Kidney capillary endothelial cell (primary cell): ENCODE data around the gene VWA8.
"Not testable (repeated sequence)": the region's sequence is repeated elsewhere in the genome, so short reads cannot be mapped to it uniquely, and the experiment has no call there.

Experiments
- DNase-seq: peaks from one replicate; pipeline ENCODE4 v3.0.0-alpha.2; 2018; ENCODE audit warnings: low spot score

VWA8 gene

DNA sequence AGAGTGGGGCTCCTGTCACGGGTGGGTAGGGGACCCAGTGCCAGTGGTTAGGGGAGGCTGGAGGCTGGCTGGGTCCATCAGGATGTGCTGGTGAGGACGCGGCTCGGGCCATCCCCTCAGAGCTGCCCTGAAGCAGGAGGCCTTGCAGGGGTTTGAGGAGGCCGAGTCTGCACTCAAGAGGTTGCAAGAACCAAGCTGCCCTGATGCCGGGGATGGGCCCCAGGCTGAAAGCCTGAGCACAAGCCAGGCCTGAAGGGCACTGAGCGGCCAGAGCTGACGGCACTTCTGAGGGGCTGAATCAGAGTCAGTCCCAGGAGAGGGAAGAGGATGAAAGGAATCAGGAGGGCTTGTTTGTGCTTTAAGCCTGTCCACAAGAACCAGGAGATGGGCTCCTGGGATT, 410.6 kb downstream of the VWA8 start:
- no peak for DNase-seq

DNA sequence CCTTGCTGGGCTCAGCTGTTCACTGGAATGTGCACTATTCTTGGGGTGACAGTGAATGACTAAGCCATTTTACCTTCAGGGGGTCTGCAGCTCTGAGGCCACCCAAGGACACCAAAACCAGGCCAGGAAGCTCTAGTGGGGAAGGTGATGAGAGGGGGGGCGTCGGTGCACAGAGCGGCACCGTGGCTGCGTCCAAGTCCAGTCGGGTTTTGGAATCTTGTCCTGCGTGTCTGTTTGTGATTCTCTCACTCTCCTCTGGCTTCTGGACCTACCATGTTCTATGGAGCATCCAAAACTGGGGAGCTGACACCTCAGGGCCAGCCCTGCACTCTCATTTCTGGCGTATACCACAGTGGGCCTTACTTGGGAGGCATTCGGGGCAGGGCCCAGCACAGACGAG, 411.4 kb downstream of the VWA8 start:
- DNase-seq, result no peak

DNA sequence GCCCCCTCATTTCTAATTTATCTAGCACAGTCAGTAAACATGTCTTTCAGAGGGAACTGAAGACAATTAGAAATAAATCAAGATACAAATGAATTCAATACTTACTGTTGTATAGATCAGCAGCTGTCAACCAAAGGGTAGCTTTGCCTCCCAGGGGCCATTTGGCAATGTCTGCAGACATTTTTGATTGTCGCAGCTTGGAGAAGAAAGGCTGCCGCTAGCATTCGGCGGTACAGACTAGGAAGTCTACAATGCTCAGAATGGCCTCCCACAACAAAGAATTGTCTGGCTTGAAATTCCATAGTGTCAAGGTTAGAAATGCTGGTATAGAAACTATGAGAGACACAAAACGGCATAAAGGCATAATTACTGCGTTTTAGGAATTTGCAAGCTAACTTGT, 412.0 kb downstream of the VWA8 start:
- no peak for DNase-seq

DNA sequence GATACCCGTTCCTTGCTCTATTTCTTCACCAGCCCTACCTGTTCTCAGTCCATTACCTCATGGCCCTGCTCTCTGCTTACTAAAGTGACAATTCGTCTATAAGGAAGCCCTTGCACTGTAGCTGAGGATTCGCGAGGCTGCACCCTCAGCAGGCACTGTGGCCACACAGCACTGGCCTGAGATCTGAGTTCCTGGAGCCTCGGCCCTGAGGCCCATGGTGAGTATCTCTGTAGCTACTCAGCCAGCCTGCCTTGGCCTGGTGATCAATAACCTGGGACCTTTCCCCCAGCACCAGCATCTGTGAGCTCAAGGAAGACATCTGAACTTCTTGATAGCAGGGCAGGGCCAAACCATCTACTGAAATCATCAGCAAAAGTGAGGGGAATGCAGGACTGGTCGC, 412.9 kb downstream of the VWA8 start:
- DNase-seq, result no peak

DNA sequence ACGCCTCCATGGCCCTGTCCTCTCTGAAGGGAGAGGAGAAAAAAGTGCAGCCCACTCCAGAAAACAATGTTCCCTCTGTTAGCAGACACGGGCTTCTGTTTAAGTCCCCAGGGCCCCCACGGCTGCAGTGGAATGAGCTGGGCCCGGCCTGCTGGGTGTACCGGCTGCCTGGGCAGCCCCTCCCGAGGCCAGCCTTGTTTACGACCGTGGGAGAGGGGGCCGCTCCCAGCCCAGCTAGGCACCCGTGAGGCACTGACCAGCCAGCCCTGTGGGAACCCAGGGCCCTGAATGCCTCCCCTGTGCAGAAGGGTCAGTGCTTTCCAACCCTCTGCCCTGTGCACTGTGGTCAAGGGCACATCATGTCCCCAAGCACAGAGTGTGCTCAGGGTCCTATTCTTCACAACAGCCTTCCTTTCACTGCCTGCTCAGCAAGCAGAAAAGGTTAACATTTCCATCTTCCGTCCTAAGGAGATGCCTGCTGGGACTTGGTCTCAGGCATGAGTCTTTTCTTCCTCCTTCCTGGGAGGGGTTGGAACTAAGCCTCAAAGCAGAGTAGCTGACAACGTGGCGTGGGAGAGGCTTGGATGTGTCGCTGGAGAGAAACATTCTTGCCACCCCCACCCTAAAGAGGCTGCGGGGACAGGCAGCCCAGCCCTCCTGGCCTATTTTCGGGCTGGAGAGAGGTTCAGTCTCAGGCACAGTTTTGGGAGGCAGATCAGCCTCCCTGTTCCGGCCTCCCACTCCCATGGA, 413.5 kb downstream of the VWA8 start:
- DNase-seq, result no peak

DNA sequence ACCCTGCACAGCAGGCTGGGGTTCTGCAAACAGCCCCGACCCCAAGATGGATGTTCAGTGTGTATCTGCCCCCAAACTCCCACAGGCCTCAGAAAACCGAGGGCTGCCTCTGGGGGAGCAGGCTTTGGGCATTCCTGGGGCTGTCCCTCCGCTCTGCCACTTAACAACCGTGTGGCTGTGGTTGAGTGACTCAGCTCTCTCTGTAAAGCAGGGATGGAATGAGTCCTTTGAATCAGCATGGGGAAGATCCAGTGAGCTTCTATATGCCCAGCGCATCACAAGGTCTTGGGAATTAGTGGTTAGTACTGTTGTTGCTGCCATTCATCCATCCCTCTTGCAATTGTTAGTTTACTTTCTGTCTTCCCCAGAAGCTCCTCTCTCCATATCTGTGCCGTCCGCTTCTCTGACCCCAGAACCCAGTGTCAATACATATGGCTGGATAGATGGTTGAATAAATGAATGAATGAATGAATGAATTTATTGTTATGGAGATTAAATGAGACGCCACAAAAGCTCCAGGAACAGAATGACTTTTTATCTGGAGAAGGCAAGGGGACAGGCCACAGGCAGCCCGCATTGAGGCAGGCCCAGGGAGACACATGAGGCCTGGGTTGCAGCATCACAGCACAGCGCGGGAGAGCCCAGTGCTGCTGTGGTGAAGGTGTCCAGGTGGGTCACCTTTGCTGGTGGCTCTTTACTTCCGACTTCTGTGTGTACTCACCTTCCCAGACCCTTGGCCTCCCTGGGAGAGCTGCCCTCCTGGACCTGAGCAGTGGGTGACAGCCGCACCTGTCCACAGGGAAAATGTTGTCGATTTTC, 414.3 kb downstream of the VWA8 start:
- DNase-seq, result no peak

DNA sequence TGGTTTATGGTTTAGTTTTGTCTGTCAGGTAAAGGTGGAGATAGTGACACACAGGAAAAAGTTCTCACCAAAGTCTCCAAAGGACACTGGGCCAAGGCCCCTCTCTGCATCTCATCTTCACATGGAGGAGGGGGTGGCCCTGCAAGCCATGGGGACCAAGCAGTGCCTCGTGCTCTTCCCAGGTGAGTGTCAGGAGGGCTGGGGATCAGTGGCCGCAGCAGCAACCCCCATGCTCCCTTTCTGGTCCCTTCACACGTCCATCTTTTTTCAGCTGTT, 415.5 kb downstream of the VWA8 start:
- no peak for DNase-seq

DNA sequence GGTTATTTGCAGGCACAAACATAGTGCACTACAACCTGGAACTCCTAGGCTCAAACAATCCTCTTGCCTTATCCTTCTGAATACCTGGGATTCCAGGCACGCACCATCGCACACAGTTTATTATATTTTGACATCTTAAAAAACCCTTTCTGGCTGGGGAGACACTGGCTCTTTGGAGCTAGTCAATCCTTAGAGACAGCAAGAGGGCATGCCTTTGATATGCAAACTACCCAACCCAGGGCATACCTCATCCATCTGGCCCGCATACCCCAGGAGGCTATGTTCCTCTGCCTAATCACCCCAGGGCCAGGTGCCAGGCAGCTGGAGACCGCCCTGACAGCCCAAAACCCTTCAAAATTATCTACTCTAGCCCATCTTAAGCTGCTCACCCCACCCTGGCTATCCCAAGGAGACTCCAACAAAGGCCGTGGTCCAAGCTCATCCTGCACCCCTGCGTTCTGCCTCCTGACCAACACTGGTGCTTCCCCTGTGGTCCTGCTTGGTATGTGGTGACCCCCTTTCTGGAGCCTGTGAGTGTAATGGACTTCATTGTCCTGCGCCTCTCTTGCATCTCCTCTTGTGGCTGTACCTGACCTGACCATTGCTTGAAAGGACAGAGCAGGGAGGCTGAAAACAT, 417.1 kb downstream of the VWA8 start:
- DNase-seq, result no peak

DNA sequence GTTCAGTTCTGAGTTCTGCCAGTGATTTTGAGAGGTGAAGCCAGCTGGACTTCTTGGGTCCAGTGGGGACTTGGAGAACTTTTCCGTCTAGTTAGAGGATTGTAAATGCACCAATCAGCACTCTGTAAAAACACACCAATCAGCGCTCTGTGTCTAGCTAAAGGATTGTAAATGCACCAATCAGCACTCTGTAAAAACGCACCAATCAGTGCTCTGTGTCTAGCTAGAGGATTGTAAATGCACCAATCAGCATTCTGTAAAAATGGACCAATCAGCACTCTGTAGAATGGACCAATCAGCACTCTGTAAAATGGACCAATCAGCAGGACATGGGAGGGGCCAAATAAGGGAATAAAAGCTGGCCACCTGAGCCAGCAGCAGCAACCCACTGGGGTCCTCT, 418.1 kb downstream of the VWA8 start:
- DNase-seq, result not testable (repeated sequence)

DNA sequence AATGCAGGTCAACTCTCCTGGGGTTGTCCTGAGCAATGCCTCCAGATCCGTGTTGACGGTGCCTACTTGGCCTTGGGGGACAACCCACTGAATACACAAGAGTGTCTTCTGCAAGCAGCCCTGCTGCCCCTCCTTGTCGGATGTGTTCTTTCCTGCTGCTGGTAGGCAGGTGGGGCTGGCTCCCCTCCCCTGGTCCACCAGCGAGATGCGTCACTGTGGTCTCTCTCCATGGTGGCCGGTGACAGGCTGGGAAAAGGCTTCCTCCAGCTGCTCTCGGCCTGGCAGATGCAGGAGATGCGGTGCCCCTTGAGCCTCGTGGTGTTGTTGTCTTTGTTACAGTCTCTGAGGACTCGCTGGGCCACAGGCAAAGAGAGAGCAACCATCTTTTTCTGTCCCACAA, 418.6 kb downstream of the VWA8 start:
- no peak for DNase-seq

DNA sequence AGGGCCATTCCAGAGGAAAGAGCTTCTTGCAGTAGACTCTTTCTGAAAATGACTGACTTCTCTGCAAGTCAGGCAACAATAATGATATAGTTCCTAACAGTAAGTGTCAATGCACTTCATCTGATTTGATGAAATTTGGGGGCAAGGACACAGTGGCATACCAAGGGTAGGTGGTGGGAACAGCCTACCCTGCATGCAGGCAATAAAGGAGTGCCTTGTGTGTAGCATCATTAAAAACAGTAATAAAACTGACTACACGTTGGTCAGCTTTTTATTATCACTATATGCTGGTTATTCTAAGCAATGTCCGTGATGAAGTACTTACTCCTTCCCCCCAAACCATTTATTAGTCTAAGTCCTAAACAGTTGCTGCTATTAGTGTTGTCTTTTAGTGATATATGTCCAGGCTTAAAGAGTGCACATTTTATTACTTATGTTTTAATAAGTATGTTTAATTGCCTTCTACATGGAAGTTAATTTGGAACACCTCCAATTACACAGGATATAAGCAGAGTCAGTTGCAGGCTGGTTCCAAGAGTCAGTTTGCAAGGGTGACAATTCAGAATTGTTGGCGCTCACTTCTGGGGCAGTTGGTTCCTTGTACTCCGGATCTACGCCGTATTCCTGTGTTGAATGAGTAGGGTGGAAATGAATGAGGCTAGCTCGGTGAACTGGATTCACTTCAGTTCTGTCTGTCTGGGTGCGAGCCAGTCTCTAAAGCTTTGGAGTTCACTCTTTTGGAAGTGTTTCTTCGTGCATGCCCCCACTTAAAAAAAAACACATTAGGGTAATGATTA, 419.6 kb downstream of the VWA8 start:
- no peak for DNase-seq

DNA sequence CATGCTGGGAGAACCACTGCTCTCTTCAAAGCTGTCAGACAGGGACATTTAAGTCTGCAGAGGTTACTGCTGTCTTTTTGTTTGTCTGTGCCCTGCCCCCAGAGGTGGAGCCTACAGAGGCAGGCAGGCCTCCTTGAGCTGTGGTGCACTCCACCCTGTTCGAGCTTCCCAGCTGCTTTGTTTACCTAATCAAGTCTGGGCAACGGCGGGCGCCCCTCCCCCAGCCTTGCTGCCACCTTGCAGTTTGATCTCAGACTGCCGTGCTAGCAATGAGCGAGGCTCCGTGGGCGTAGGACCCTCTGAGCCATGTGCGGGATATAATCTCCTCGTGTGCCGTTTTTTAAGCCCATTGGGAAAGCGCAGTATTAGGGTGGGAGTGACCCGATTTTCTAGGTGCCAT, 420.7 kb downstream of the VWA8 start:
- DNase-seq, result not testable (repeated sequence)

DNA sequence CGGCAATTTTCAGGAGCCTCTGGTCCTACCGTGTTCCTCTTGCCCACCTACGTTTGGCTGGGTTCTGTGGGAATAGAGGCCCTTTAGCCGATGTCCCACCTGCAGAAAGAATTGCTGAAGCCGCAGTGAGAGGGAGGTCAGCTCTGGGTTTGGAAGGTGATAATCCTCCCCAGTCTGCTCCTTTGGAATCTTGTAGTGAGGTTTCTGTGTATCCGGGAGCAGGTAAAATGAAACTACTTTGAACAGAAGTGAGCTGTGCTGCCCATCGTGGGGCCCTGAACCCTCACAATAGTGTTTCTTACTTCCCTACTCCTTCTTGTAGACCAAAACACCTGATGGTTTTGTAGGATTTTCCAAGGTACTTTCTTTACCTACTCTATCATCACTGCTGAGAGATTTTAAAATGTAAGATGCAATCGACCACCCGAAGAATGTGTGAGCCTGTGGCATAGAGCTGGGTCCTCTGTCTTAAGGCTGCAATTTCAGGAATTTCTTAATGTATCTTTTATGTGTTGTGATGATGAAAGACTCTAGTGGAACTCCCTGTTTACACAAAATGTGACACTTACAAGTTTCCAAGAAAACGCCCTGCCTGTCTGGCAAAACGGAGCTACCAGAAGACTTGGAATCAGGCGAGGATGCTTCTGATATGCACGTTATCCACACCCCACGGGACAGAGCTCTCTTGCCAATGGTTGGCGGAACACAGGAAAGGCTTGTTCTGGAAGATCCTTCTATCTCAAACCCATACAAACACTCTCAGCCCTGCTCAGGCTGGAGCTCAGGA, 427.4 kb downstream of the VWA8 start:
- no peak for DNase-seq

DNA sequence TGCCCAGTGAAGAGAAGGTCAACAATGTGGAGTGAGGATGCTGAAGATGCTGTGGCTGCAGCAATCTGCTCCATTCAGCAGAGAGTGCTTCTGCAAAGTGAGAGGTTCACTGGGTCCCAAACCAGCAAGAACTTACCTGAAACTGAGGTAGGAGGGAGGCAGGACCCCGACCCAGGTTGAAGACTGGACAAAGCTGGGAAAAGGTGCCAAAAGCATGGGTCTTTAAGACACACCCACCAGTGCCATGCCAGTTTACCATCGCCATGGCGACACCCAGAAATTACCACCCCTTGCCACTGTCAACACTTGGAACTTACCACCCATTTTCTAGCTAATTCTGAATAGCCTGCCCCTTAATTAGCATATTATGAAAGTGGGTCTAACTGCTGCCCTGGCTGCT, 432.9 kb downstream of the VWA8 start:
- no peak for DNase-seq

DNA sequence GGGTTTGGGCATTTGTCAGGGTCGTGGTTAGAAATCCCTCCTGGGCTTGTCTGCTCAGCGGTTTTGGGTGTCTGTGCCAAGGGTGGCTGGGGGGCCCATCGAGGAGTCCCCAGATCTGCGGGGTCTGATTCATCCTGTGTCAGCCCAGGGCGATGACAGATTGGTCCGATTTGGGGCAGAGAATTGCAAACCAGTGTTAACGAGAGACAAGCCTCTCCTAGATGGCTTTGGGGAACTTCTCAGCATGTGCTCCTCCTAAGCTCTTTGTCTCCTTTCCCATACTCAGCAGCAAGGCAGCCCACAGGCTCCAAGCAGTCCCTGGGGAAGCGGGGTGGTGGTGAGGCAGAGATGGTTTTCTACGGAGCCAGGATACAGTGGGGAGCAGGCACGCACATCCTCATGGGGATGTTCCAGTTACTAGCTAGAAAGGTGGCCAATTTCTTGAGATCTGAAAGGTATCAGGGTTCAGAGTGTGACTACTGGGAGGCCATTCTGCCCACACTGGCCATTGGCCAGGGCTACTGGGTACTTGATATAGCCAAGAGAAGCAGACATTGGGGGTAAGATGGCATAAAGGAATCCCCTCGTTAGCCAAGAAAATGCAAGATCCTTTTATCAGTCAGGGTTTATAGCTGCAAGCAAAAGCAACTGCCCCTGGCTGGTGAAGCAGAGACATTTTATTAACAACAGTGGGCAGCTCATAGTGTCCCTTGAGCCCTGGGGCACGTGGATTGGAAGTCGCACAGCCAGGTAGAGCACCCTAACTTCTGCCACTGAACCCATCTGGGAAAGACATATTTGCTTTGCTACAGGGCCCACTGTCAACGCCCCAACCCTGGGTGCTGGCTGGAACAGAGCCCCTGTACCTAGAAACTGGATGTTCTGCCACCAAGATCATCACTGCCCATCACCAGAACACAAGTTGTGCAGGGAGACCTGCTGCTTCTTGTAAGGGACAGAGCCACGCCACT, 440.0 kb downstream of the VWA8 start:
- no peak for DNase-seq

DNA sequence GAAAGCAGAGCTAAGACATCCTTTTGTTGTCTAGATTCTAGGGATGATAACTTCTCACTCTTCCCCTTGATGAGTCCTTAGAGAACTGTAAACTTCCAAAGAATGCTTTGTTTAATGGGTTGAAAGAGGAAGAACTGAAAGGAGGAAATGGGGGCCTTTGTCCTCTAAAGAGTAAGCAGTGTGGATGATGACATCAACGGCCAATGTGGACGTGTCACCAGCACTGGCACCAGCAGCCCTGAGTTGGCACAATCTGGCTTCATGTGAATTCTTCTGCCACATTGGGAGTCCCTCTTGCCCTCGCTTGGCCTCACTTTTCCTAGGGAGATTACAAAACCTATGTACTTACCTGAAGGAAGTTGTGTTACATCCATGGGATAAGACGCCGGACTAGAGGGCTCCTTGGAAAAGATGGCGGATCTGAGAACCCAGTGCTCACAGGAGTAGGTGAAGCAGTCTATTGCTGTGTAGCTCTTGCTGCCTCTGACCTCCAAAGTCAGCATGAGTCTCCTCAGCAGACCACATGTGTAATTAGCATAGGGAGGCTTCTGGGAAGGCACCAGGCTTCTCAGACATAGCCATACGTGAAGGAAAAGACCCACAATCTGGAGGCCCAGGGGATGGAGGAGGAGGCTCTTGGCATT, 440.8 kb downstream of the VWA8 start:
- no peak for DNase-seq
